Activated naive CD8-positive, alpha-beta T cell treated with anti-CD3 and anti-CD28 coated beads for 36 hours (primary cell): ENCODE measurements around the gene PLBD1. TPM values are rescaled to one million over a fixed set of nuclear protein-coding genes. Genes with fewer than 3 reads are reported as not detected.

Experiments
- DNase-seq: peaks from one replicate; pipeline ENCODE4 v3.0.0; 2021
- H3K27ac Mint-ChIP-seq: one replicate; pipeline ENCODE4 v1.8.0; 2022; ENCODE audit warnings: mild to moderate bottlenecking, moderate library complexity, mixed read lengths
- H3K27me3 Mint-ChIP-seq: one replicate; pipeline ENCODE4 v1.8.0; 2022; ENCODE audit warnings: mild to moderate bottlenecking, mixed read lengths
- H3K36me3 Mint-ChIP-seq: one replicate; pipeline ENCODE4 v1.8.0; 2021; ENCODE audit warnings: mild to moderate bottlenecking, mixed read lengths
- H3K4me1 Mint-ChIP-seq: one replicate; pipeline ENCODE4 v1.8.0; 2021; ENCODE audit warnings: mixed read lengths
- H3K4me3 Mint-ChIP-seq: one replicate; pipeline ENCODE4 v1.8.0; 2022; ENCODE audit warnings: mild to moderate bottlenecking, moderate library complexity, mixed read lengths
- H3K9me3 Mint-ChIP-seq: one replicate; pipeline ENCODE4 v1.8.0; 2022; ENCODE audit warnings: mixed read lengths
- total RNA-seq, 2 experiments: library from RNA; stranded (reverse); gene quantifications; one replicate each; pipeline ENCODE4 v1.2.3, GENCODE V29; 2021

Gene PLBD1, protein sequence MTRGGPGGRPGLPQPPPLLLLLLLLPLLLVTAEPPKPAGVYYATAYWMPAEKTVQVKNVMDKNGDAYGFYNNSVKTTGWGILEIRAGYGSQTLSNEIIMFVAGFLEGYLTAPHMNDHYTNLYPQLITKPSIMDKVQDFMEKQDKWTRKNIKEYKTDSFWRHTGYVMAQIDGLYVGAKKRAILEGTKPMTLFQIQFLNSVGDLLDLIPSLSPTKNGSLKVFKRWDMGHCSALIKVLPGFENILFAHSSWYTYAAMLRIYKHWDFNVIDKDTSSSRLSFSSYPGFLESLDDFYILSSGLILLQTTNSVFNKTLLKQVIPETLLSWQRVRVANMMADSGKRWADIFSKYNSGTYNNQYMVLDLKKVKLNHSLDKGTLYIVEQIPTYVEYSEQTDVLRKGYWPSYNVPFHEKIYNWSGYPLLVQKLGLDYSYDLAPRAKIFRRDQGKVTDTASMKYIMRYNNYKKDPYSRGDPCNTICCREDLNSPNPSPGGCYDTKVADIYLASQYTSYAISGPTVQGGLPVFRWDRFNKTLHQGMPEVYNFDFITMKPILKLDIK
- under 1 TPM in 1 of 2 experiments, not detected in 1; 0.32 TPM for total RNA-seq

GRCh38 chr12:14567351-14568162 is at the start of gene PLBD1:
Gene PLBD1, minus strand, starts transcription at chr12:14567883. Its CDS starts 187 bp downstream, at chr12:14567696.
- H3K4me3 Mint-ChIP-seq, result peak within 1 kb of the TSS; percentile 55
- H3K36me3 Mint-ChIP-seq, result peaks cover 3% of the 10 kb centered on the region
- no peak within 1 kb of the TSS for H3K27ac Mint-ChIP-seq
- no peaks in the 10 kb centered on the region for H3K4me1 Mint-ChIP-seq
- peaks cover 24% of the 10 kb centered on the region for H3K27me3 Mint-ChIP-seq
- peak; percentile 26 for DNase-seq
- no peaks in the 10 kb centered on the region for H3K9me3 Mint-ChIP-seq

GRCh38 chr12:14614704-14615121 is 47.0 kb upstream of the PLBD1 start:
- H3K4me1 Mint-ChIP-seq, result peaks cover 2% of the 10 kb centered on the region
- H3K4me3 Mint-ChIP-seq, result no peak overlapping the region
- DNase-seq, result no peak
- H3K27me3 Mint-ChIP-seq, result no peaks in the 10 kb centered on the region
- H3K9me3 Mint-ChIP-seq, result peaks cover 6% of the 10 kb centered on the region
- peaks cover 5% of the 10 kb centered on the region for H3K36me3 Mint-ChIP-seq
- no peak overlapping the region for H3K27ac Mint-ChIP-seq

DNA sequence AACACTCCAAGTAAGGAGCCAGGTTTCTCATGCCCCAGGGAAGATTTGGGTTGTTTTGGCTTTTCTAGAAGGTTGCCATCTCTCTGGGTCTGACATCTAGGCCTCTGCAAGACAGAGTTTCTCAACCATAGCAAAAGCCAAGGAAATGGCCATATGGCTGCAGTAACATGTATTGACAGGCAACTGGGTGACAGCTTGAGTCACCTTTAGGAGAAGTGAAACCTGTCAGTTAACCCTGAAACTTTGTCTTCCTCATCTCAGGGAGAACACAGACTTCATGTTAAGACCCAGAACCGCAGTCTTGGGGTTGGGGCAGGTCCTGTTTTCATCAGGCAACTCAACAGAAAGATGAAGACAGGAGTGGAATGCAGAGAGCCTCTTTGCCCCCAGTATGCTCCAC is 46.0 kb upstream of the PLBD1 start:
- no peak overlapping the region for H3K4me3 Mint-ChIP-seq
- peaks cover 9% of the 10 kb centered on the region for H3K9me3 Mint-ChIP-seq
- H3K27ac Mint-ChIP-seq, result no peak overlapping the region
- no peaks in the 10 kb centered on the region for H3K4me1 Mint-ChIP-seq
- no peak for DNase-seq
- peaks cover 5% of the 10 kb centered on the region for H3K36me3 Mint-ChIP-seq
- no peaks in the 10 kb centered on the region for H3K27me3 Mint-ChIP-seq

- H3K27me3 Mint-ChIP-seq, result no peaks in the 10 kb centered on the region
- no peaks in the 10 kb centered on the region for H3K4me1 Mint-ChIP-seq
- DNase-seq, result no peak
- peaks cover 5% of the 10 kb centered on the region for H3K36me3 Mint-ChIP-seq
- H3K4me3 Mint-ChIP-seq, result no peak overlapping the region
- H3K27ac Mint-ChIP-seq, result no peak overlapping the region
- peaks cover 16% of the 10 kb centered on the region for H3K9me3 Mint-ChIP-seq
Observed at GRCh38 chr12:14612898-14613445, 45.3 kb upstream of the PLBD1 start.

- H3K9me3 Mint-ChIP-seq, result peaks cover 22% of the 10 kb centered on the region
- peaks cover 5% of the 10 kb centered on the region for H3K36me3 Mint-ChIP-seq
- no peak overlapping the region for H3K27ac Mint-ChIP-seq
- H3K4me3 Mint-ChIP-seq, result no peak overlapping the region
- DNase-seq, result no peak
- no peaks in the 10 kb centered on the region for H3K27me3 Mint-ChIP-seq
- no peaks in the 10 kb centered on the region for H3K4me1 Mint-ChIP-seq
Observed at GRCh38 chr12:14612250-14612649, 44.6 kb upstream of the PLBD1 start.

DNA sequence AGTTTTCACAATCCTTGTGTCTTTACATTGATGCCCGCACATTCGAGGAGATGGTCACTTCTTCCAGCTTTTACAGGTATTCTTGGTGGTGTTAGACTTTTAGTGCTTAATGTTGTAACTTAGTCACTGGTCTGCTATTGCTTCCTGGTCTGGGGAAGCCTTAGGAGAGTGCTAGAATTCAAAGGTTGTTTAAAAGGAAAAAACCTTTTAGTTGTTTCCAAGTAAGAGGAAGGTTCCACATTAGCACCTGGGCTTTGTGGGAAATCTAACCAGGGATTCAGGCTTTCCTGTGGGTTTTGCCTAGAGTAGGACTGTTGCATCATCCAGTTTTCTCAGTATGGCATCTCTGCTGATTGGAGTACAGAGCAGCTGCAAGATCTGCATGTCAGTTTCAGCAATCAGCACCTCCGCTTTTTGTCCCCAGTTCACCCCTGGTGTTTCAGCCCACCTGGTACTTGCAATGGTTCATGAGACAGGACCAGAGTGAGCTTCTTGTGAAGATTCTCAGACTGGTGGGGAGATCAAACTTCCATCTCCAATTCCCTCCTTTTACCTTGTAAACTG is 44.0 kb upstream of the PLBD1 start:
- no peak for DNase-seq
- no peaks in the 10 kb centered on the region for H3K4me1 Mint-ChIP-seq
- H3K27ac Mint-ChIP-seq, result no peak overlapping the region
- peaks cover 26% of the 10 kb centered on the region for H3K9me3 Mint-ChIP-seq
- peaks cover 5% of the 10 kb centered on the region for H3K36me3 Mint-ChIP-seq
- H3K4me3 Mint-ChIP-seq, result no peak overlapping the region
- no peaks in the 10 kb centered on the region for H3K27me3 Mint-ChIP-seq

DNA sequence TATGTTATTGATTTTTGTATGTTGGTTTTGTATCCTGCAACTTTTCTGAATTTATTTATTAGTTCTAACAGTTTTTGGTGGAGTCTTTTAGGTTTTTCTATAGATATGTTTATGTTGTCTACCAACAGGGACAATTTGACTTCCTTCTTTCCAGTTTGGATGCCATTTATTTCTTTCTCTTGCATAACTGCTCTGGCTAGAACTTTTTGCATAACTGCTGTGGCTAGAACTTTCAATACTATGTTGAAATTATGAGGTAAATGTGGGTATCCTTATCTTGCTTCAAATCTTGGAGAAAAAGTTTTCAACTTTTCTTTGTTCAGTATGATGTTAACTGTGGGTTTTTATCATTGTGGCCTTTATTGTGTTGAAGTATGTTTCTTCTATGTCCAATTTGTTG is 39.9 kb upstream of the PLBD1 start:
- Mint-ChIP-seq H3K9me3 (peaks cover 48% of the 10 kb centered on the region), H3K27ac (no peak overlapping the region), H3K27me3 (peaks cover 3% of the 10 kb centered on the region), H3K4me1 (no peaks in the 10 kb centered on the region), H3K36me3 (peaks cover 7% of the 10 kb centered on the region), H3K4me3 (no peak overlapping the region)
- no peak for DNase-seq

GRCh38 chr12:14605401-14605989 is 37.8 kb upstream of the PLBD1 start:
- Mint-ChIP-seq H3K4me3 (no peak overlapping the region), H3K27me3 (peaks cover 3% of the 10 kb centered on the region), H3K36me3 (peaks cover 2% of the 10 kb centered on the region), H3K9me3 (peaks cover 44% of the 10 kb centered on the region), H3K4me1 (no peaks in the 10 kb centered on the region), H3K27ac (no peak overlapping the region)
- DNase-seq, result no peak

GRCh38 chr12:14601692-14602478 is 34.2 kb upstream of the PLBD1 start:
- Mint-ChIP-seq H3K9me3 (peaks cover 39% of the 10 kb centered on the region), H3K4me3 (no peak overlapping the region), H3K27ac (no peak overlapping the region), H3K4me1 (no peaks in the 10 kb centered on the region), H3K36me3 (peaks cover 2% of the 10 kb centered on the region), H3K27me3 (peaks cover 3% of the 10 kb centered on the region)
- DNase-seq, result no peak

DNA sequence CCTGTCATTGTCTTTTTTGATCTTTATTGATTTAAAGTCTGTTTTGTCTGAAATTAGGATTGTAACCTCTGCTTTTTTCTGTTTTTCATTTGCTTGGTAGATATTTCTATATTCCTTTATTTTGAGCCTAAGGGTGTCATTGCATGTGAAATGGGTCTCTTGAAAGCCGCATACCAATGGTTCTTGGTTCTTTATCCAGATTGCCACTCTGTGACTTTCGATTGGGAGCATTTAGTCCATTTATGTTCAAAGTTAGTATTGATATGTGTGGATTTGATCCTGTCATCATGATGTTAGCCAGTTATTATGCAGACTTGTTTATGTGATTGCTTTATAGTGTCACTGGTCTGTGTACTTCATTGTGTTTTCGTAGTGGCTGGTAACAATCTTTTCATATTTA is 29.8 kb upstream of the PLBD1 start:
- Mint-ChIP-seq H3K4me1 (no peaks in the 10 kb centered on the region), H3K27ac (no peak overlapping the region), H3K4me3 (no peak overlapping the region), H3K9me3 (peaks cover 19% of the 10 kb centered on the region), H3K27me3 (no peaks in the 10 kb centered on the region), H3K36me3 (no peaks in the 10 kb centered on the region)
- no peak for DNase-seq

GRCh38 chr12:14591719-14592118 is 24.0 kb upstream of the PLBD1 start:
- Mint-ChIP-seq H3K4me1 (no peaks in the 10 kb centered on the region), H3K27me3 (no peaks in the 10 kb centered on the region), H3K36me3 (no peaks in the 10 kb centered on the region), H3K4me3 (no peak overlapping the region), H3K9me3 (peaks cover 3% of the 10 kb centered on the region), H3K27ac (no peak overlapping the region)
- no peak for DNase-seq

GRCh38 chr12:14589169-14590004 is 21.7 kb upstream of the PLBD1 start:
- H3K4me3 Mint-ChIP-seq, result no peak overlapping the region
- H3K27ac Mint-ChIP-seq, result no peak overlapping the region
- no peaks in the 10 kb centered on the region for H3K4me1 Mint-ChIP-seq
- no peak for DNase-seq
- H3K36me3 Mint-ChIP-seq, result no peaks in the 10 kb centered on the region
- H3K9me3 Mint-ChIP-seq, result no peaks in the 10 kb centered on the region
- H3K27me3 Mint-ChIP-seq, result no peaks in the 10 kb centered on the region

DNA sequence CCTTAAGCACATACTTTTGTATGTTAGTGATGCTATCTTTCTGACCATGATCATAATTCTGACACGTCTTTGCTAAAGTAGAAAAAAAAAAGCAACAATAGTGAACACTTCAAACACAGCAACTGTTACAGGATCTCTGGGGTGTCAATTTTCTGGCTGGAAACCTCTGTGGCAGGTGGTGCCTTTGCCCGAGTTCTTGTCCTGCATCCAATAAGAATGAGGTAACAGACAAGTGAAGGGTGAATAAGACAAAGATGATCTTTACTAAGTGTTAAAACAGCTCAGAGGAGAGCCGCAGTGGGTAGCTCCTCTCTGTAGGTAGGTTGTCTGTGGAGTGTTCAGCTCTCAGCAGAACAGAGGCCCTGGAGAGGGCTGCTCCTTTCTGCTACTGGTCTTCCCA is 20.9 kb upstream of the PLBD1 start:
- Mint-ChIP-seq H3K4me1 (no peaks in the 10 kb centered on the region), H3K36me3 (no peaks in the 10 kb centered on the region)

More for the DNA sequence above, 20.9 kb upstream of the PLBD1 start:
- Mint-ChIP-seq H3K27ac (no peak overlapping the region), H3K27me3 (no peaks in the 10 kb centered on the region), H3K9me3 (no peaks in the 10 kb centered on the region), H3K4me3 (no peak overlapping the region)
- DNase-seq, result no peak
